Testis (tissue), 3 donors: ENCODE results near the gene SMAD4. TPM values are rescaled to one million over a fixed set of nuclear protein-coding genes. Genes with fewer than 3 reads are reported as not detected.

Experiments
- DNase-seq: peaks from one replicate; pipeline ENCODE4 v3.0.0-alpha.2; 2019
- H3K27ac ChIP-seq, 2 donors: fragments of 200-600 bp; sonication (generic); one replicate each; pipeline ENCODE4 v1.5.1; 2019
- H3K27me3 ChIP-seq: fragments of 200-600 bp; sonication (generic); one replicate; pipeline ENCODE4 v1.5.1; 2019
- H3K36me3 ChIP-seq: fragments of 200-600 bp; sonication (generic); one replicate; pipeline ENCODE4 v1.5.1; 2017; ENCODE audit warnings: low read depth; ENCODE audit errors: missing control alignments
- H3K4me1 ChIP-seq: fragments of 200-600 bp; sonication (generic); one replicate; pipeline ENCODE4 v1.5.1; 2019
- H3K4me3 ChIP-seq, 2 donors: fragments of 200-600 bp; sonication (generic); one replicate each; pipeline ENCODE4 v1.5.1; 2017 to 2019
- H3K9me3 ChIP-seq: fragments of 200-600 bp; sonication (generic); one replicate; pipeline ENCODE4 v1.5.1; 2017
- CTCF ChIP-seq, 3 experiments: fragments of 450-650 bp in 2 of 3; fragments of 200-600 bp in 1 of 3; sonication (generic) in 1 of 3; IDR thresholded peaks; one replicate each; pipeline ENCODE4 v1.5.1; 2016 to 2019; ENCODE audit warnings: antibody characterized with exemption in 3 of 3, mild to moderate bottlenecking in 2 of 3, moderate library complexity in 1 of 3
- POLR2A ChIP-seq: fragments of 450-650 bp; IDR thresholded peaks from one replicate; pipeline ENCODE4 v1.6.1; 2017; ENCODE audit warnings: antibody characterized with exemption, mild to moderate bottlenecking, moderate library complexity
- WGBS, 2 donors: methylation state at CpG; one replicate each; pipeline ENCODE4 v1.1.5; 2018; 5-methylcytosine and 5-hydroxymethylcytosine counted together
- intact Hi-C: fragments of 100-400 bp; cut with DNase I; formaldehyde crosslinking; loops from one replicate; pipeline ENCODE4 v1.15.1; 2023; ENCODE audit warnings: low total_unique reads
- polyA plus RNA-seq: library from polyadenylated mRNA; stranded (reverse); fragments of 350-450 nt; fragmentation: Illumina TruSeq; extraction: RNeasy Lipid Tissue Mini Kit (QIAGEN cat#74804); gene quantifications from one replicate; pipeline ENCODE4 v1.2.3, GENCODE V29; 2014; ENCODE audit warnings: low read depth, low replicate concordance; ENCODE audit not compliant: insufficient read depth
- total RNA-seq, 2 donors: library from RNA; depleted of rRNA; stranded (reverse); fragments of >200 nt; gene quantifications; one replicate each; pipeline ENCODE4 v1.2.3, GENCODE V29; 2016

Gene SMAD4
- total and polyA plus RNA-seq, 3 donors from 2014 or later, result 91.0 to 270 (median 198) TPM

DNA sequence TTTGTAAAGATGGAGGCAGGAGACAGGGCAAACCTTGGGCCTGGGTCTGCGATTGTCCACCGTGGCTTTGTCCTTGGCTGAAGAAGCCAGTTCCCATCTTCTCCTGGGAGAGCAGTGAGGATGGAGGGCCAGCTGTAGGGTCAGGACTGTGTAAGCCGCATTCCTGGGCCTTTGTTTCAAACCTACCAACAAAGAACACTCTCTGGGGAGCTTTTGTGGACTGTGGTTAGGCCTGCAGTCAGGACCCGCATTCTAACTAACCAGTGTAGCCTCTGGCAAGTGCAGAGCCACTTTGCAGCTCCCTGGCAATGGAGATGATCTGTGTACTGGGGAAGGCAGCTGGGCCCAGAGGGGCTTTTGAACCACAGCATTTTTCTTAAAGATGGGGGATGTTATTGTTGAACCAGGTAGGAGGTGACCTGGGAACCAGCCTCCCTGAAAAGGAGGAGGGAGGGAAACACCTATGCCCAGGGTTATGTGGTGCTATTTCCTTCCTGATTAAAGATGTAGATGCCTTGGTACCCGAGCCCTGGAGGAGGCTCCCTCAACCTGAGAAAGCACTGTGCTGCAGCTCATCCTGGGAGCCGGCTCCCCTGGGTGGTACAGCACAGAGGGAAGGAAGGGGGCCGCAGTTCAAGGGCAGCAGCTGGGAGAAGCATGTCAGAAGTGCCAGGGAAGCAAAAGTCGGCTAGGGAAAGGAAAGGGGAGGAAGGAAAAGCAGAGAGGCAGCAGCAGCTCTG, 12.7 kb upstream of the SMAD4 start:
- TF ChIP-seq CTCF (IDR thresholded peaks at IDR 0.05), result no peak
- TF ChIP-seq POLR2A, result no peak
- Histone ChIP-seq H3K27ac (no peak overlapping the region), H3K27me3 (no peaks in the 10 kb centered on the region), H3K4me3 (no peak overlapping the region), H3K36me3 (no peaks in the 10 kb centered on the region), H3K9me3 (no peaks in the 10 kb centered on the region), H3K4me1 (no peaks in the 10 kb centered on the region)
- 61 to 62% methylated on average over 8 of the region's 8 CpGs for WGBS, 2 donors
- intact Hi-C loops, result no loop called here
- DNase-seq, result no peak

DNA sequence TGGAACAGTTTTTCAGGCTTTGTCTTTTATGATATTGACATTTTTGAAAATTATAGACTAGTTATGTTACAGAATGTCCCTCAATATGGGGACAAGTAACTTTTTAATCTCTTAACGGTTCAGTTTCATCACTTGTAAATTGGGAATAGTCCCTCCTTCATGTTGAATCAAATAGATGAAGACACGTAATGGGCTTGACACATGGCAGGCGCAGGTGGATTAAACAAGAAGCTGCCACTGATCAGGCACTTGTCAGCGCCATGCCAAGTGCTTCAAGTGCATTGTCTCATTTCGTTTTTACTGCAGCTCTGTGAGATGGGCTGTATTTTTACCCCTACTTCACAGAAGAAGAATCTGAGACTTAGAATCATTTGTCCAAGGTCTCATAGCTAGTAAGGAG, 9.5 kb upstream of the SMAD4 start:
- Histone ChIP-seq H3K9me3 (no peaks in the 10 kb centered on the region), H3K27ac (no peak overlapping the region), H3K27me3 (no peaks in the 10 kb centered on the region), H3K4me1 (no peaks in the 10 kb centered on the region), H3K36me3 (no peaks in the 10 kb centered on the region), H3K4me3 (no peak overlapping the region)
- WGBS, 2 donors, result 78 to 82% methylated on average over 5 of the region's 5 CpGs
- no peak for DNase-seq
- TF ChIP-seq POLR2A, result no peak
- TF ChIP-seq CTCF (IDR thresholded peaks at IDR 0.05), result no peak
- intact Hi-C loops, result no loop called here

GRCh38 chr18:51021226-51021965, 8.6 kb upstream of the SMAD4 start:
- no peaks in the 10 kb centered on the region for H3K36me3 ChIP-seq
- no peaks in the 10 kb centered on the region for H3K9me3 ChIP-seq
- DNase-seq, result no peak
- no peaks in the 10 kb centered on the region for H3K4me1 ChIP-seq
- TF ChIP-seq CTCF (IDR thresholded peaks at IDR 0.05) (no peak), POLR2A (no peak)
- H3K4me3 ChIP-seq, result no peak overlapping the region
- intact Hi-C loops, result no loop called here
- H3K27me3 ChIP-seq, result no peaks in the 10 kb centered on the region
- WGBS, 2 donors, result 87 to 90% methylated on average over 5 of the region's 5 CpGs
- H3K27ac ChIP-seq, result no peak overlapping the region

GRCh38 chr18:51025512-51025911, 4.5 kb upstream of the SMAD4 start:
- no peaks in the 10 kb centered on the region for H3K9me3 ChIP-seq
- no peak for TF ChIP-seq POLR2A
- no peak for TF ChIP-seq CTCF (IDR thresholded peaks at IDR 0.05)
- no peak overlapping the region for H3K27ac ChIP-seq
- H3K36me3 ChIP-seq, result no peaks in the 10 kb centered on the region
- intact Hi-C loops, result no loop called here
- no peak for DNase-seq
- peaks cover 18% of the 10 kb centered on the region for H3K4me1 ChIP-seq
- H3K4me3 ChIP-seq, result no peak overlapping the region
- WGBS, 2 donors, result 74 to 78% methylated on average over 2 of the region's 2 CpGs
- no peaks in the 10 kb centered on the region for H3K27me3 ChIP-seq
